ENCODE data around the gene FBXO30.

GRCh38 chr6:145850671-145851070 is 36.1 kb upstream of the FBXO30 start:
- TF ChIP-seq, protein P1, sequence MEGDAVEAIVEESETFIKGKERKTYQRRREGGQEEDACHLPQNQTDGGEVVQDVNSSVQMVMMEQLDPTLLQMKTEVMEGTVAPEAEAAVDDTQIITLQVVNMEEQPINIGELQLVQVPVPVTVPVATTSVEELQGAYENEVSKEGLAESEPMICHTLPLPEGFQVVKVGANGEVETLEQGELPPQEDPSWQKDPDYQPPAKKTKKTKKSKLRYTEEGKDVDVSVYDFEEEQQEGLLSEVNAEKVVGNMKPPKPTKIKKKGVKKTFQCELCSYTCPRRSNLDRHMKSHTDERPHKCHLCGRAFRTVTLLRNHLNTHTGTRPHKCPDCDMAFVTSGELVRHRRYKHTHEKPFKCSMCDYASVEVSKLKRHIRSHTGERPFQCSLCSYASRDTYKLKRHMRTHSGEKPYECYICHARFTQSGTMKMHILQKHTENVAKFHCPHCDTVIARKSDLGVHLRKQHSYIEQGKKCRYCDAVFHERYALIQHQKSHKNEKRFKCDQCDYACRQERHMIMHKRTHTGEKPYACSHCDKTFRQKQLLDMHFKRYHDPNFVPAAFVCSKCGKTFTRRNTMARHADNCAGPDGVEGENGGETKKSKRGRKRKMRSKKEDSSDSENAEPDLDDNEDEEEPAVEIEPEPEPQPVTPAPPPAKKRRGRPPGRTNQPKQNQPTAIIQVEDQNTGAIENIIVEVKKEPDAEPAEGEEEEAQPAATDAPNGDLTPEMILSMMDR (IDR thresholded peaks at IDR 0.05) = no peak
- no peak for TF ChIP-seq POLR2A (IDR thresholded peaks at IDR 0.05)
- no peak for TF ChIP-seq POLR2AphosphoS5 (IDR thresholded peaks at IDR 0.05)

Measured in upper lobe of left lung (tissue), 4 donors.